Measurements from ENCODE around the gene TEK. TPM values are rescaled to one million over a fixed set of nuclear protein-coding genes. Genes with fewer than 3 reads are reported as not detected.
A peak's percentile ranks its signal among the peaks of the same experiment; 100 is the strongest.
"Not testable (repeated sequence)": the region's sequence is repeated elsewhere in the genome, so short reads cannot be mapped to it uniquely, and the experiment has no call there.

The TEK gene
- total RNA-seq, 2 donors from 2014 or later: 2.4 to 4.9 TPM

DNA sequence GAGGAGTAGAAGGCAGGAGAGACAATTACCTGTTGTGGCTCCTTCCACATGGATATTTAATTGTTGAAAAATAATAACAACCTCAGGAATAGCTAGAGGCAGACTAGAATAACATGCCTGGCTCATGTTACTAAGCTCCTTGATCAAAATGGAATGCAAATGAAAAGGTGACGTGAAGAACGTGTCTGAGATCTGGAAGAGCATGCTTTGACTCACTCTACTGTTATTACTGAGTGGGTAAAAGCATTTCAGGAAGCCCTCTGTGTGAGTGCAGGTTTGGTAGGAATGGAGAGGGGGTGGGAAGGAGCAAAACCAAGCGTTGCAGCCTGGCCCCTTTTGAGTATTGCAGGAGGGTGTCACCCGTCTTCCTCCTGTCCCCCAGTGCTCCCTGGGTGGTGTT lies 103.2 kb downstream of the TEK start:
- Histone ChIP-seq H3K36me3 (ENCODE audit: control insufficient read depth, insufficient read depth, low read length) (no peaks in the 10 kb centered on the region), H3K9me3 (ENCODE audit: control insufficient read depth, low read length) (no peaks in the 10 kb centered on the region), H3K9ac (ENCODE audit: extremely low read depth, low read length, poor library complexity, severe bottlenecking) (no peak overlapping the region), H3K27ac (ENCODE audit: low read depth, low read length) (no peak overlapping the region), H3K27me3 (ENCODE audit: control insufficient read depth, insufficient read depth, low read length, poor library complexity, severe bottlenecking) (no peaks in the 10 kb centered on the region), H3K4me1 (ENCODE audit: control insufficient read depth, insufficient read depth, low read length) (no peaks in the 10 kb centered on the region), H3K4me3 (ENCODE audit: low read length) (no peak overlapping the region)
- no peak overlapping the region for H3K4me3 Mint-ChIP-seq
- no peaks in the 10 kb centered on the region for H3K27me3 Mint-ChIP-seq (ENCODE audit: insufficient read depth)
- H3K27ac Mint-ChIP-seq: no peak overlapping the region
- no peak for DNase-seq
- no peaks in the 10 kb centered on the region for H3K4me1 Mint-ChIP-seq
- TF ChIP-seq, protein P1, sequence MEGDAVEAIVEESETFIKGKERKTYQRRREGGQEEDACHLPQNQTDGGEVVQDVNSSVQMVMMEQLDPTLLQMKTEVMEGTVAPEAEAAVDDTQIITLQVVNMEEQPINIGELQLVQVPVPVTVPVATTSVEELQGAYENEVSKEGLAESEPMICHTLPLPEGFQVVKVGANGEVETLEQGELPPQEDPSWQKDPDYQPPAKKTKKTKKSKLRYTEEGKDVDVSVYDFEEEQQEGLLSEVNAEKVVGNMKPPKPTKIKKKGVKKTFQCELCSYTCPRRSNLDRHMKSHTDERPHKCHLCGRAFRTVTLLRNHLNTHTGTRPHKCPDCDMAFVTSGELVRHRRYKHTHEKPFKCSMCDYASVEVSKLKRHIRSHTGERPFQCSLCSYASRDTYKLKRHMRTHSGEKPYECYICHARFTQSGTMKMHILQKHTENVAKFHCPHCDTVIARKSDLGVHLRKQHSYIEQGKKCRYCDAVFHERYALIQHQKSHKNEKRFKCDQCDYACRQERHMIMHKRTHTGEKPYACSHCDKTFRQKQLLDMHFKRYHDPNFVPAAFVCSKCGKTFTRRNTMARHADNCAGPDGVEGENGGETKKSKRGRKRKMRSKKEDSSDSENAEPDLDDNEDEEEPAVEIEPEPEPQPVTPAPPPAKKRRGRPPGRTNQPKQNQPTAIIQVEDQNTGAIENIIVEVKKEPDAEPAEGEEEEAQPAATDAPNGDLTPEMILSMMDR (conservative IDR thresholded peaks at IDR 0.05): no peak
- H3K9me3 Mint-ChIP-seq: no peaks in the 10 kb centered on the region
- WGBS, 2 experiments (ENCODE audit: insufficient coverage in 1 of 2, insufficient read length in 1 of 2): 56 to 66% methylated on average over 2 to 4 of the region's 4 CpGs
- H3K36me3 Mint-ChIP-seq (ENCODE audit: low read depth): no peaks in the 10 kb centered on the region

DNA sequence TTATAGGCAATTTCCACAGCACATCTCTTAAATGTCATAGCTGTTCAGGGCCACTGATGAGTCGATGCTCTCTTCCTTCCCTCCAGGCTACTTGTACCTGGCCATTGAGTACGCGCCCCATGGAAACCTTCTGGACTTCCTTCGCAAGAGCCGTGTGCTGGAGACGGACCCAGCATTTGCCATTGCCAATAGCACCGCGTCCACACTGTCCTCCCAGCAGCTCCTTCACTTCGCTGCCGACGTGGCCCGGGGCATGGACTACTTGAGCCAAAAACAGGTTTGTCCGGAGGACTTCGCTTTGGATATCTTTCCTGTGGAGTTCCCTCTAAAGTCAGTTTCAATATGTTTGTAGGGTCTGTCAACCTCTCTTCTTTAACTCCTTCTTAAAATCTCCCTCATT lies 103.6 kb downstream of the TEK start:
- TF ChIP-seq, protein P1 (conservative IDR thresholded peaks at IDR 0.05): no peak
- no peak overlapping the region for H3K4me3 ChIP-seq (ENCODE audit: low read length)
- H3K36me3 ChIP-seq (ENCODE audit: control insufficient read depth, insufficient read depth, low read length): no peaks in the 10 kb centered on the region
- H3K9ac ChIP-seq (ENCODE audit: extremely low read depth, low read length, poor library complexity, severe bottlenecking): no peak overlapping the region
- H3K27ac ChIP-seq (ENCODE audit: low read depth, low read length): no peak overlapping the region
- H3K9me3 Mint-ChIP-seq: no peaks in the 10 kb centered on the region
- H3K9me3 ChIP-seq (ENCODE audit: control insufficient read depth, low read length): no peaks in the 10 kb centered on the region
- no peak overlapping the region for H3K4me3 Mint-ChIP-seq
- no peak for DNase-seq
- H3K4me1 ChIP-seq (ENCODE audit: control insufficient read depth, insufficient read depth, low read length): no peaks in the 10 kb centered on the region
- no peak overlapping the region for H3K27ac Mint-ChIP-seq
- no peaks in the 10 kb centered on the region for H3K4me1 Mint-ChIP-seq
- 95 to 97% methylated on average over 14 of the region's 14 CpGs for WGBS, 2 experiments (ENCODE audit: insufficient coverage in 1 of 2, insufficient read length in 1 of 2)
- H3K36me3 Mint-ChIP-seq (ENCODE audit: low read depth): no peaks in the 10 kb centered on the region
- H3K27me3 ChIP-seq (ENCODE audit: control insufficient read depth, insufficient read depth, low read length, poor library complexity, severe bottlenecking): no peaks in the 10 kb centered on the region
- no peaks in the 10 kb centered on the region for H3K27me3 Mint-ChIP-seq (ENCODE audit: insufficient read depth)

DNA sequence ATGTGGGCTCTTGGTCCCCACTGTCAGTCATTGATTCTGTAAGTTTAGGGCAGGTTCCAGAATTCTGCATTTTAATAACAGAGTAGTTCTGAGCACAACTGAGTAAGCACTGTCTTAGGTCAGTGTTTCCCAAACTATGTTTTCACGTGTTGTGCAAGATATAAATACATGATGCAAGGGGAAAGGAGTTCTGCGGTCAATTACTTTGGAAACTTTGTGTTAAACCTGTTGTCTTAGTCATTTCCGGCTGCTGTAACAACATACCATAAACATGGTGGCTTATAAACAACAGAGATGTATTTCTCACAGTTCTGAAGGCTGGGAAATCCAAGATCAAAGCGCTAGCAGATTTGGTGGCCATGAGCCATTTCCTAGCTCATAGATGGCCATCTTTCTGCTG lies 118.2 kb downstream of the TEK start:
- H3K36me3 Mint-ChIP-seq (ENCODE audit: low read depth): no peaks in the 10 kb centered on the region

DNA sequence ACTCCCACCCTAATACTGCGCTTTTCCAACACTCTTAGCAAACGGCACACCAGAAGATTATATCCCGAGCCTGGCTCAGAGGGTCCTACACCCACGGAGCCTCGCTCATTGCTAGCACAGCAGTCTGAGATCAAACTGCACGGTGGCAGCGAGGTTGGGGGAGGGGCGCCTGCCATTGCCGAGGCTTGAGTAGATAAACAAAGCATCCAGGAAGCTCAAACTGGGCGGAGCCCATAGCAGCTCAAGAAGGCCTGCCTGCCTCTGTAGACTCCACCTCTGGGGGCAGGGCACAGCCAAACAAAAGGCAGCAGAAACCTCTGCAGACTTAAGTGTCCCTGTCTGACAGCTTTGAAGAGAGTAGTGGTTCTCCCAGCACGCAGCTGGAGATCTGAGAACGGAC lies 130.6 kb downstream of the TEK start:
- H3K4me3 ChIP-seq (ENCODE audit: low read length); H3K4me1 ChIP-seq (ENCODE audit: control insufficient read depth, insufficient read depth, low read length); H3K27me3 ChIP-seq (ENCODE audit: control insufficient read depth, insufficient read depth, low read length, poor library complexity, severe bottlenecking); H3K27ac ChIP-seq (ENCODE audit: low read depth, low read length); H3K4me3 Mint-ChIP-seq; H3K27ac Mint-ChIP-seq; H3K27me3 Mint-ChIP-seq (ENCODE audit: insufficient read depth); H3K36me3 ChIP-seq (ENCODE audit: control insufficient read depth, insufficient read depth, low read length); H3K4me1 Mint-ChIP-seq; H3K9ac ChIP-seq (ENCODE audit: extremely low read depth, low read length, poor library complexity, severe bottlenecking); H3K36me3 Mint-ChIP-seq (ENCODE audit: low read depth): not testable (repeated sequence)
- peaks cover 13% of the 10 kb centered on the region for H3K9me3 ChIP-seq (ENCODE audit: control insufficient read depth, low read length)
- H3K9me3 Mint-ChIP-seq: peaks cover 44% of the 10 kb centered on the region
- peak; percentile 58 for DNase-seq
- 60 to 82% methylated on average over 2 to 12 of the region's 12 CpGs for WGBS, 2 experiments (ENCODE audit: insufficient coverage in 1 of 2, insufficient read length in 1 of 2)

More for the DNA sequence above, 118.2 kb downstream of the TEK start:
- 92% methylated on average over 4 of the region's 4 CpGs for WGBS, 2 experiments (ENCODE audit: insufficient coverage in 1 of 2, insufficient read length in 1 of 2)
- H3K4me1 Mint-ChIP-seq: no peaks in the 10 kb centered on the region
- no peaks in the 10 kb centered on the region for H3K27me3 Mint-ChIP-seq (ENCODE audit: insufficient read depth)
- no peak for DNase-seq
- H3K9me3 Mint-ChIP-seq: peaks cover 2% of the 10 kb centered on the region
- no peak overlapping the region for H3K27ac Mint-ChIP-seq
- Histone ChIP-seq H3K9ac (ENCODE audit: extremely low read depth, low read length, poor library complexity, severe bottlenecking) (no peak overlapping the region), H3K27me3 (ENCODE audit: control insufficient read depth, insufficient read depth, low read length, poor library complexity, severe bottlenecking) (no peaks in the 10 kb centered on the region), H3K9me3 (ENCODE audit: control insufficient read depth, low read length) (no peaks in the 10 kb centered on the region), H3K4me3 (ENCODE audit: low read length) (no peak overlapping the region), H3K36me3 (ENCODE audit: control insufficient read depth, insufficient read depth, low read length) (no peaks in the 10 kb centered on the region), H3K4me1 (ENCODE audit: control insufficient read depth, insufficient read depth, low read length) (no peaks in the 10 kb centered on the region), H3K27ac (ENCODE audit: low read depth, low read length) (no peak overlapping the region)
- TF ChIP-seq, protein P1 (conservative IDR thresholded peaks at IDR 0.05): no peak
- H3K4me3 Mint-ChIP-seq: no peak overlapping the region
